Activated effector memory CD4-positive, alpha-beta T cell treated with Interleukin-2 at 50 U/mL for 16 hours (primary cell): ENCODE measurements around the gene OR6A2.

Experiments
- DNase-seq: peaks from one replicate; pipeline ENCODE4 v3.0.0-alpha.2; 2020

OR6A2 gene

GRCh38 chr11:6755303-6755952, 44.1 kb downstream of the OR6A2 start:
- no peak for DNase-seq

- no peak for DNase-seq
These were observed 52.3 kb downstream of the OR6A2 start for GRCh38 chr11:6747097-6747668.

GRCh38 chr11:6746626-6747025, 52.9 kb downstream of the OR6A2 start:
- DNase-seq, result no peak

- peak; percentile 27 for DNase-seq
These were observed 53.3 kb downstream of the OR6A2 start for GRCh38 chr11:6746086-6746618.

GRCh38 chr11:6745465-6746015, 53.9 kb downstream of the OR6A2 start:
- no peak for DNase-seq

- no peak for DNase-seq
These were observed 54.5 kb downstream of the OR6A2 start for GRCh38 chr11:6745018-6745417.

- DNase-seq, result no peak
These were observed 57.2 kb downstream of the OR6A2 start for GRCh38 chr11:6742260-6742659.
